ENCODE results near the gene EHHADH. TPM values are rescaled to one million over a fixed set of nuclear protein-coding genes. Genes with fewer than 3 reads are reported as not detected.
A peak's percentile ranks its signal among the peaks of the same experiment; 100 is the strongest.

EHHADH gene
- total RNA-seq, 2 experiments from 2014 or later, result 1.3 TPM; not detected in 1

DNA sequence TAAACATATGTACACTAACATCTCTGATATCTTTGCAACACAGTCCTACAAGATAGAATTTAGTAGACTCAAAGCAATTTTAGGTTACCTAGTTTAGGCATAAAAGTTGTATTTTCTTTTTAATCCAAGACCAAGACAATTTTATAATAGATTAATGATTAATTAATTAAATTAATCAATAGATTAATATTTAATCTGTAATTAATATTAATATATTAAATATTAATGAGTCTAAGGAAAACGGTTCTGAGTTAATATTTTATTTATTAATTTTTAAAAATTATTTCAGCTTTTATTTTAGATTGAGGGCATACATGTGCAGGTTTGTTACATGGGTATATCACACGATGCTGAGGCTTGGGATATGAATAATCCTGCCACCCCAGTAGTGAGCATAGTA is 49.0 kb downstream of the EHHADH start:
- H3K9me2 ChIP-seq (ENCODE audit: insufficient read depth, low read length), result no peaks in the 10 kb centered on the region
- H3K27ac ChIP-seq (ENCODE audit: low read depth, low read length, poor library complexity, severe bottlenecking), result no peak overlapping the region
- ChIA-PET POLR2A (no interaction called here), CTCF (ENCODE audit: unreplicated experiment) (no interaction called here)
- no peak overlapping the region for H3K4me3 ChIP-seq (ENCODE audit: low read depth, low read length, poor library complexity, severe bottlenecking)
- H4K20me1 ChIP-seq (ENCODE audit: insufficient read depth, low read length), result no peaks in the 10 kb centered on the region
- BruUV-seq (replicated peaks), result no TSS peak
- no peaks in the 10 kb centered on the region for H3K79me2 ChIP-seq (ENCODE audit: insufficient read depth, low read depth, low read length)
- intact Hi-C loops (cut with micrococcal nuclease; ENCODE audit: unreplicated experiment), result no loop called here
- H3K4me1 ChIP-seq (ENCODE audit: insufficient read depth, low read length, poor library complexity, severe bottlenecking), result no peaks in the 10 kb centered on the region
- H3K36me3 ChIP-seq (ENCODE audit: insufficient read depth, low read length), result no peaks in the 10 kb centered on the region
- no peak for TF ChIP-seq EZH2phosphoT487 (IDR thresholded peaks at IDR 0.05; ENCODE audit: borderline replicate concordance, low read depth, low read length)
- TF ChIP-seq, protein P1, sequence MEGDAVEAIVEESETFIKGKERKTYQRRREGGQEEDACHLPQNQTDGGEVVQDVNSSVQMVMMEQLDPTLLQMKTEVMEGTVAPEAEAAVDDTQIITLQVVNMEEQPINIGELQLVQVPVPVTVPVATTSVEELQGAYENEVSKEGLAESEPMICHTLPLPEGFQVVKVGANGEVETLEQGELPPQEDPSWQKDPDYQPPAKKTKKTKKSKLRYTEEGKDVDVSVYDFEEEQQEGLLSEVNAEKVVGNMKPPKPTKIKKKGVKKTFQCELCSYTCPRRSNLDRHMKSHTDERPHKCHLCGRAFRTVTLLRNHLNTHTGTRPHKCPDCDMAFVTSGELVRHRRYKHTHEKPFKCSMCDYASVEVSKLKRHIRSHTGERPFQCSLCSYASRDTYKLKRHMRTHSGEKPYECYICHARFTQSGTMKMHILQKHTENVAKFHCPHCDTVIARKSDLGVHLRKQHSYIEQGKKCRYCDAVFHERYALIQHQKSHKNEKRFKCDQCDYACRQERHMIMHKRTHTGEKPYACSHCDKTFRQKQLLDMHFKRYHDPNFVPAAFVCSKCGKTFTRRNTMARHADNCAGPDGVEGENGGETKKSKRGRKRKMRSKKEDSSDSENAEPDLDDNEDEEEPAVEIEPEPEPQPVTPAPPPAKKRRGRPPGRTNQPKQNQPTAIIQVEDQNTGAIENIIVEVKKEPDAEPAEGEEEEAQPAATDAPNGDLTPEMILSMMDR (conservative IDR thresholded peaks at IDR 0.05; ENCODE audit: low read length), result no peak
- H2AFZ ChIP-seq (ENCODE audit: low read length), result no peak overlapping the region
- no peak for DNase-seq (ENCODE audit: low spot score)
- no peaks in the 10 kb centered on the region for H3K9me3 ChIP-seq (ENCODE audit: low read length)
- H3K4me2 ChIP-seq (ENCODE audit: low read length), result no peak overlapping the region

DNA sequence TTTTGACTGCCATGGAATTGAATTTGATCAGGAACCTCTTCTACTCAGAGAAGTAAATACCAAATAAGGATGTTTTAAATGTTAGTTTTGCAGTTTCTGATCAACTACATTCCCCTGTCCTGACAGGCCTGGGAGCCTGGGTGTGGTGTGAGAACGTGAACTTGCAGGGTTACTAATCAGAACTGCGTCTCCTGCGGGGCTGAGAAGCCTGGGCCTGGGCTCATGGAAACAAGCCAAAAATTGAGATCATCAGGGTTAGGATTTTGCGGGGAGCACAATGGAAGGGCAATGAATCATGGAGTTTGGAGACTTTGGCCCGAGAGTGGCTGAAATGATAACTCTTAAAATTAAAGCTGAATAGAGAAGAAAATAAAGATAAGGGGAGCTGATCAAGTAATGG is 53.2 kb downstream of the EHHADH start:
- no TSS peak for BruUV-seq (replicated peaks)
- intact Hi-C loops (cut with micrococcal nuclease; ENCODE audit: unreplicated experiment), result no loop called here

DNA sequence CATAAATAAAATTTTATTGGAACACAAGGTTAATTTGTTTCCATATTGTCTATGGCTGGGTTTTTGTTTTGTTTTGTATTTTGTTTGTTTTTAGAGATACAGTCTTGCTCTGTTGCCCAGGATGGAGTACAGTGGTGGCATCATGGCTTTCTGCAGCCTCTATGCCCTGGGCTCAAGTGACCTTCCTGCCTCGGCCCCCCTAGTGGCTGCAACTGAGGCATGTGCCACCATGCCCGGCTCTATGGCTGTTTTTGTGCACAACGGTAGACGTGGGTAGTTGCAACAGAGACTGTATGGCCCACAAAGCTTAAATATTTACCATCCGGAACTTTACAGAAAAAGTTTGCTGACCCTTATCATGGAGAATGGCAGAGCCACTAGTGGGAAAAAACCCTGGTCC is 54.2 kb downstream of the EHHADH start:
- Histone ChIP-seq H3K4me2 (ENCODE audit: low read length) (no peak overlapping the region), H3K9me2 (ENCODE audit: insufficient read depth, low read length) (no peaks in the 10 kb centered on the region), H3K4me3 (ENCODE audit: low read depth, low read length, poor library complexity, severe bottlenecking) (no peak overlapping the region), H4K20me1 (ENCODE audit: insufficient read depth, low read length) (no peaks in the 10 kb centered on the region), H3K4me1 (ENCODE audit: insufficient read depth, low read length, poor library complexity, severe bottlenecking) (no peaks in the 10 kb centered on the region), H3K9me3 (ENCODE audit: low read length) (no peaks in the 10 kb centered on the region), H2AFZ (ENCODE audit: low read length) (no peak overlapping the region), H3K27ac (ENCODE audit: low read depth, low read length, poor library complexity, severe bottlenecking) (no peak overlapping the region), H3K36me3 (ENCODE audit: insufficient read depth, low read length) (no peaks in the 10 kb centered on the region), H3K79me2 (ENCODE audit: insufficient read depth, low read depth, low read length) (no peaks in the 10 kb centered on the region)
- ChIA-PET POLR2A (no interaction called here), CTCF (ENCODE audit: unreplicated experiment) (no interaction called here)
- intact Hi-C loops (cut with micrococcal nuclease; ENCODE audit: unreplicated experiment), result no loop called here
- TF ChIP-seq EZH2phosphoT487 (IDR thresholded peaks at IDR 0.05; ENCODE audit: borderline replicate concordance, low read depth, low read length), result no peak
- TF ChIP-seq, protein P1 (conservative IDR thresholded peaks at IDR 0.05; ENCODE audit: low read length), result peak; percentile 43
- DNase-seq (ENCODE audit: low spot score), result no peak
- BruUV-seq (replicated peaks), result no TSS peak

More for the DNA sequence above, 53.2 kb downstream of the EHHADH start:
- DNase-seq (ENCODE audit: low spot score), result no peak
- POLR2A ChIA-PET, result no interaction called here
- Histone ChIP-seq H3K9me3 (ENCODE audit: low read length) (no peaks in the 10 kb centered on the region), H3K4me1 (ENCODE audit: insufficient read depth, low read length, poor library complexity, severe bottlenecking) (no peaks in the 10 kb centered on the region), H2AFZ (ENCODE audit: low read length) (no peak overlapping the region), H3K9me2 (ENCODE audit: insufficient read depth, low read length) (no peaks in the 10 kb centered on the region), H3K4me2 (ENCODE audit: low read length) (no peak overlapping the region), H3K27ac (ENCODE audit: low read depth, low read length, poor library complexity, severe bottlenecking) (no peak overlapping the region), H3K4me3 (ENCODE audit: low read depth, low read length, poor library complexity, severe bottlenecking) (no peak overlapping the region), H4K20me1 (ENCODE audit: insufficient read depth, low read length) (no peaks in the 10 kb centered on the region), H3K79me2 (ENCODE audit: insufficient read depth, low read depth, low read length) (no peaks in the 10 kb centered on the region), H3K36me3 (ENCODE audit: insufficient read depth, low read length) (no peaks in the 10 kb centered on the region)
- TF ChIP-seq EZH2phosphoT487 (IDR thresholded peaks at IDR 0.05; ENCODE audit: borderline replicate concordance, low read depth, low read length), result no peak
- TF ChIP-seq, protein P1 (conservative IDR thresholded peaks at IDR 0.05; ENCODE audit: low read length), result no peak
- CTCF ChIA-PET (ENCODE audit: unreplicated experiment), result no interaction called here
